HG03280 (cell line): Measurements from ENCODE around the gene ANKS1B.
"Not testable (repeated sequence)": the region's sequence is repeated elsewhere in the genome, so short reads cannot be mapped to it uniquely, and the experiment has no call there.

ENCODE experiments used
- ATAC-seq: cut with Tn5 transposase; IDR thresholded peaks from one replicate; pipeline ENCODE4 v1.9.1; 2021; ENCODE audit warnings: mild to moderate bottlenecking, moderate library complexity; ENCODE audit not compliant: unreplicated experiment

ANKS1B gene

DNA sequence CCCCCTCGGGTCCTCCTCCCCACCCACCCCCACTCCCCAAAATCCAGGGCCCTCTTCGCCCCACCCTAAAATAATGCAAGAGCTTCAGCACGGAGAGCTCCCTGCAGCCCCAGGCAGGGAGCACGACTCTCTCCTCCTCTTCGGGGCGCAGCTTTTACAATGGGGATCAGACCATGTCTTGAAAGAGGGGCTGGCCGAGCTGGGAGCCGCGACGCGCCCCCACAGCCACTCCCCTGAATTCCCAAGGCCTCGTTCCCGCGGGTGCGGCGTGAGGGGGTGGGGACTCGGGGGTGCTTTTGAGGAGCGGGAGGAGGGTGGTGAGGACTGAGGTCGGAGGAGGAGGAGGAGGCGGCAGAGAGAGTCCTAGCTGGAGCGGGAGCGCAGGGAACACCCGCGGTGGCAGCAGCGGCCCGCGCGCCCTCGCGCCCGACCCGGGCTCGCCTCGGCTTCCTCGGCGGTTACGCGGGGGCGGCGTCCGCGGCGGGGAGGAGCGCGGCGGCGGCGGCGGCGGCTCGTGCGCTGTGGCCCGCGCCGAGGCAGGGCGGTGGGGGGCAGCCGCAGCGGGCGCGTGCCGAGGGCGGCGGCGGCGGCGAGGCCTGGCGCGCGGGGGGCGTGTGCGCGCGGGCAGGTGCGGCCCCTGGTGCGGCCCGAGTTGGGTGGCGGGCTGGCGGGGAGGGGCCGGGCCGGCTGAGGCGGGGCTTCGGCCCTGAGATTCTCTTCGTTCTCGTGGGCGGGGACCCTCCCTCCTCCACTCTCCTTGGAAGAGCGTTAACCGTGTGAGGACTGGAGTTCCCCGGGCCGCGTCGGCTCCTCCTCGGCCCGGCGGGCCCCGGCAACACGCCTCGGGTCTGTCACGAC, at the start of gene ANKS1B:
Gene ANKS1B (minus strand): TSS at position 666 of the 858 bp plus-strand sequence. CDS start 699 bp downstream, outside the sequence.
- peak; percentile 68 for ATAC-seq

DNA sequence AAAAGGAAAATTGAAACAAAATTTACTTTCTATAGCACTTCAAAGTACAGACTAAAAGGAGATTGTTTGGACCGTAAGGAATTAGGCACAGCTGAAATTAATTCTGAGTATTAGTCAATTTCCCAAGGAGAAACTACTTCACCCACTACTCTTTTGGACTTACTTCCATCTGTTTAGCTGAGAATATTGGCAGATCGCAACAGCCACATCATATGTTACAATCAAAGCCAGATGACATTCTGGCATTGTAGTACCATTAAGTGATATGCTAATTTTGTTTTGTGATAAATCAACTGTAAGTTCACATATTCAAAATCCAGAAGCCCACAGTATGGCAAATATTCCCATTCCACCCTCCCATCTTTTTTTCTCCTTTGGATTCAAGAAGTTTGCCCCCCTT, 47.1 kb upstream of the ANKS1B start:
- ATAC-seq: no peak

DNA sequence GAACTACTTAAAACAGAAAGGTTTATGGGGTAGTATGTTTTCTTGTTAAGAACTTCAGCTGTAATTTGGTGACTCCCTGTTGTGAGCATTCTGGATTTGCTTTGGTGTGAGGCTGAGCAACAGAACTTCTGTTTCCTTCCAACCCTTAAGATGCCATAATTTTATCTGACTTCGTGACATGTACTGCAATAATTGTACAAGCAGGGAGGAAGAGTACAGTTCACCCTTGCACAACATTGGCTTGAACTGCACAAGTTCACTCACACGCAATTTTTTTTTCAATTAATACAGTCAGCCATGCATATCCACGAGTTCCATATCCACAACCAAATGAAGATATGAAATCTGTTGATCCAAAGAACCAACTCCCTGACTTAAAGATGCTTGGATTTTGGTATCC, 42.9 kb upstream of the ANKS1B start:
- no peak for ATAC-seq

DNA sequence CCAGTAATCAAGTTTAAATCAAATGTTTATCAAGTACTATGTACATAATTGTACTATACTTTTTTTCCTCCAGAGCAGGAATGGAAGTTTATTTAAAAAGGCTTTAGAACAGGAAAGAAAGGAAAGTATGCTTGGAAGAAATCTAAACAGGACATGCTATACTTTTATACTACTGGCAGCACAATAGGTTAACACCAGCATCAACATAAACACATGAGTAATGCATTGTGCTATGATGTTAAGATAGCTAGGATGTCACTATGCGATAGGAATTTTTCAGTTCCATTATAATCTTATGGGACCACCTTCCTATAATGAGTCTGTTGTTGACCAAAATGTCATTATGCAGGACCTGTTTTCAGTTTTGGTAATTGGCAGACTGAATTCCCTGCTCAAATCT, 41.5 kb upstream of the ANKS1B start:
- no peak for ATAC-seq

DNA sequence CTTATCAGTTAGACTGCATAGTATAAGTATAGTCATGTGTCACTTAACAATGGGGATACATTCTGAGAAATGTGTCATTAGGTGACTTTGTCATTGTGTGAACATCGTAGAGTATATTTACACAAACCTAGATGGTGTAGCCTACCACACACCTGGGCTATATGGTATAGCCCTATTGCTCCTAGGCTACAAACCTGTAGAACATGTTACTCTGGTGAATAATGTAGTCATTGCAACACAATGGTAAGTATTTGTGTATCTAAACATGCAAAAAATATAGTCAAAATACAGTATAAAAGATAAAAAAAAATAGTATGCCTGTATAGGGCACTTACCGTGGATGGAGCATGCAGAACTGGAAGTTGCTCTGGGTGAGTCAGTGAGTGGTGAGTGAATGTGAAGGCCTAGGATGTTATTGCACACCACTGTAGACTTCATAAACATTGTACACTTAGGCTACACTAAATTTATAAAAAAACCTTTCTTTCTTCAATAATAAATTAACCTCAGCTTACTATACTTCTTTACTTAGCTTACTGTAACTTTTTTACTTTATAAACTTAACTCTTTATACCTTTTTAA, 40.3 kb upstream of the ANKS1B start:
- no peak for ATAC-seq

DNA sequence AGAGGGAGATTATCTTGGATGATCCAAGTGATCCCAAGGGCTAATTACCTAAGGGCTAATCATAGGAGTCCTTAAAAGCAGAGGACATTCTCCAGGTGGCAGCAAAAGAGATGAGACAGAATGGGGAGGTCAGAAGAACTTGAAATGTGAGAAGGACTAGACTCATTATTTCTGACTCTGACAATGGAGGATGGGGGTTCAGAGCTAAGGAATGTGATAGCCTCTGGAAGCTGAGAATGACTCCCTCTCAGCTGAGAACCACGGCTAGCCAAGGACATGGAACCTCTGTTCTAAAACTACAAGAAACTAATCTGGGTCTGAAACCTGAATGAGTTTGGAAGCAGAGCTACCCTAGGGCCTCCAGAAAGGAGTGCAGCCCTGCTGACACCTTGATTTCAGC, 35.6 kb upstream of the ANKS1B start:
- ATAC-seq: no peak

DNA sequence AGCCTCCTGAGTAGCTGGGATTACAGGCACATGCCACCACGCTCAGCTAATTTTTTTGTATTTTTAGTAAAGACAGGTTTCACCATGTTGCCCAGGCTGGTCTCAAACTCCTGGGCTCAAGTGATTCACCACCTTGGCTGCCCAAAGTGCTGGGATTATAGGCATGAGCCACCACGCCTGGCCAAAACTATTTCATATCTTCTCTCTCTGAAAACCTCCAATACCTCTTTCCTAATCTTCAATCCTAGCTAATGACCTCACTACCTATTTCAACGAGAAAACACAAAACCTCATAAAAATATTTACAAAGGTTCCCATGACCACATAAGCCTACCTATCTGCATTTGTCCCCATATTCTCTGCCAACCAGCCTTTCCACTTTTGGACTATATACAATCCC, 32.3 kb upstream of the ANKS1B start:
- ATAC-seq: no peak

DNA sequence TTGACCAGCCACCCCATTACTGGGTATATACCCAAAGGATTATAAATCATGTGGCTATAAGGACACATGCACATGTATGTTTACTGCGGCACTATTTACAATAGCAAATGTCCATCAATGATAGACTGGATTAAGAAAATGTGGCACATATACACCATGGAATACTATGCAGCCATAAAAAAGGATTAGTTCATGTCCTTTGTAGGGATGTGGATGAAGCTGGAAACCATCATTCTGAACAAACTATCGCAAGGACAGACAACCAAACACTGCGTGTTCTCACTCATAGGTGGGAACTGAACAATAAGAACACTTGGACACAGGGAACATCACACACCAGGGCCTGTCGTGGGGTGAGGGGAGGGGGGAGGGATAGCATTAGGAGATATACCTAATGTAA, 31.6 kb upstream of the ANKS1B start:
- not testable (repeated sequence) for ATAC-seq

DNA sequence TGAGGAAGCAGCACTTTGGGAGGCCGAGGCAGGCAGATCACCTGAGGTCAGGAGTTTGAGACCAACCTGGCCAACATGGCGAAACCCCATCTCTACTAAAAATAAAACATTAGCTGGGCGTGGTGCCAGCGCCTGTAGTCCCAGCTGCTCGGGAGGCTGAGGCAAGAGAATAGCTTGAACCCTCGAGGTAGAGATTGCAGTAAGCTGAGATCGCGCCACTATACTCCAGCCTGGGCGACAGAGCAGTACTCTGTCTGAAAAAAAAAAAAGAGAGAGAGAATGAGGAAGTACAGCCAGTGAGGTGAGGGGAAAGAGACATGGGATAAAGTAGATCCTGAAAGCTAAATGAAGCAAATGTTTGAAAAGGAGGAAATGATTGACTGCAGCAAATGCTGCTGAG, 21.1 kb upstream of the ANKS1B start:
- ATAC-seq: not testable (repeated sequence)

DNA sequence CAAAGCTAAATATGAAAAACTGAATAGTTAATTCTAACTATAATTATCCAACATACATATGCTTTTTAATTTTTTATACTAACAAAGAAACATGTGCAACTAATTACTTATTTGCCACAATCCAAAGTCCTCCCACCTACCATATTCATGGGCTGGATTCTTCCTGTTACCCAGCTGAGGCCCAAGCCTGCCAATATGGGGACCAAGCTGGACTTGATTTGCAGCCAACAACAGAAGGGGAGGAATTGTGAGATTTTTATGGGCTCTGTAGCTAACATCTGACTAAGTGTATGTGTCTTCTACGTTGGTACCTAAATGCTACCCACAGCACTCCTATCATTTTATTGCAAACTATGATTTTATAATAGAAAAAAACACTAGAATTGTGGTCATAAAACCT, 13.1 kb upstream of the ANKS1B start:
- ATAC-seq: no peak

DNA sequence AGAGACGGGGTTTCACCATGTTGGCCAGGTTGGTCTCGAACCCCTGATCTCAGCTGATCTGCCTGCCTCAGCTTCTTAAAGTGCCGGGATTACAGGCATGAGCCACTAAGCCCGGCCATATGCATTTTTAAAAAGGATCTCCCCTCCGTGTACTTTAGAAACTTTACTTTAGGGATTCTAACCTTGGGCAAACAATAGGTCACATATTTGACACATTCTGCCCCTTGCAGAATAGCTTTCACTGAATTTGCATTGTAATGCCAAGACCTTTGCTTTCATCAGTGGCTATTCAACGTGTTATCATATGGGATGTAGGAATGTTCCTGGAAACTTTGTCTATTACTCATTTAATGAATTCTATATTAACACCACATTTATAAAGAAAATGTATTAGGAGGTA, 11.4 kb upstream of the ANKS1B start:
- ATAC-seq: no peak

DNA sequence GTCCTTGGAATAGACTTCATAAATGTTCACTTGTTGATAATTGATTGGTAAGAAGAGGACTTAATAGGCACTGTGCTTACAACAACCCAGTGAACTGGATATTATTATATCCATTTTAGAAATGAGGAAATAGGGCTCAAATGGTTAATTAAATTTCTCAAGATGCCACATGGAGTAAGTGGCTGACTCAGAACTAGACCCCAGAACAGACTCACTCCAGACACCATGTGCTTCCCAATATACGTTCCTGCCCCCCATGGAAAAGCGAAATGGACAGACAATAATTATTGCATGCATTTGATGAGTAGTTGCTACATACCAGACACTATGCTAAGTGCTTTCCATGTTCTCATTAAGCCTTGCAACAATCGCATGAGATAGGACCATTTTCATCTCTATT, 895 bp upstream of the ANKS1B start:
- no peak for ATAC-seq

DNA sequence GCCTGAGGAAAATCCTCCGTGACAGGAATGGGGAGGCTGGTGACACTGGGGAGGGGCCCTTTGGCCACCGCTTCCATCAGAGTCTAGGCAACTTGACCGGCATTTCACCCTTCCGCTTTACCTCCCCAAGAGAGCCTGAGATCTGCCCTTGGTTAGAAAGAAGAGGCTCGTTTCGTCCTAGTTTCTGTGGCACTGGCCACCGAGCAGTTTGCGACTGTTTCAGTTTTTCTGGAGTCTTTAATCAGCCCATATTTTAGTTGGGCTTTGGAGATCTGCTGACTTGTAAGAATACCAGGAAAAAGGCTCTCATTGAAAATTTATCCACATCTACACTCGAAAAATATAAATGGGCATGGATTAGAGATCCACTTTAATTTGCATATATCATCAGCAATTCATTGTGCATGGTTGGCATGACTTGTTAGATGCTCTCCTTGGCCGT, 414 bp upstream of the ANKS1B start:
- ATAC-seq: peak; percentile 42

DNA sequence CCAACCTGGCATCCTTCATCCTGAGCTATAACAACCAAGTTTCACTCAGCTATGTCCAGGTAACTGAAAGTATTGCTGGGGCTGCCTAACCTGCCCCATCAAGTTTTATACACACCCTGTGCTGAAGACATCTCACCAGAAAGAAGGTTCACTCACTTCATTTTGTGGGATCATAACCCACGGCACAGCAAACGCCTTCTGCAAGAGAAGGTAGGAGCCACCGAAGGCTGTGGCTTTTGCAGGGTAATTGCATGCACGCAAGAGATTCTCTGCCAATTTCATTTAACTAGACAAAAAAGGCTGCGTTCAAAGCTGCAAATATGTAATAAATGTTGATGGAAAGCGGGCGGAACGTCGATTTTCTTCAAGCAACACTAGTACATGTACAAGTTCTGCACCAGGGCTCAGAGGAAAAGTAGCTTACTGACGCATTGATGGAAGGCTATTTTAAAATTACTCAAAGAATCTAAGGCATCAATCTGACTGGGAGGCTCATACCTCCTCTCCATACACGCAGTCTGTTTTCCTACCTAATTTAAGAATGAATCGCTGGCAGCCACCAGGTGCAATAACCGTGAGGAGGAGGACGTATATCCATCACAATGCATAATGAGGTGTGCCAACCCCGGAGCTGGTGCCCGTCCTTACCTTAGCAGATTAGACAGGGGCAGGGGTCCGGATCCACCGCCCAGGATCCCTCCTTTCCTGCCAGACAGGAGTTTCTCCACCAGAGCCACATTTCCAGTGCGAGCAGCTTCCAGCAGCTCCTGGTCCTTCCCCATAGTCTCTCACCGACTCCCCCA, 1.1 kb downstream of the ANKS1B start:
- no peak for ATAC-seq

DNA sequence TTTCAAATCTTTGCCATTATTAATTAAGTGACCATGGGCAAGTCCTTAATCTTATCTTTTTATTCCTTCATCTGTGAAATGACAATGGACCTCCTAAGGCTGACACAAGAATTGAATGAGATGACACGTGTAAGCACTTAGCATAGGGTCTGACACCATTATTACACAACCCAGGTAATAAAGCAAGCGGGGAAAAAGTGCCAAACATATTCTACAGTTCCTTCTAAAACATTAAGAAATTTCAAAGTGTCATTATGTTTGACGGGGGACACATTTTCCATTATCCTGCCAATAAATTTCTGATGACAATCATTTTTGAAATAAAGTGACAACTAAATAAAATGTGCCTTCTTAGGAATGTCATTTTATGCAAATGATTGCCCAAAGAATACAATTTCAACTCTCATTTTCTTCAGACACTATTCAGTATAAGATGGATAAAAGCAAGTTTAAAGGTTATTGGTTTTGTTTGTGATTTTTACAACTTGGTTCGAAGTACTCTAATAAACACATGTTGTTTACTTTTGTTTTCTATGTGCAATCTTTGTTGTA, 3.0 kb downstream of the ANKS1B start:
- ATAC-seq: no peak

DNA sequence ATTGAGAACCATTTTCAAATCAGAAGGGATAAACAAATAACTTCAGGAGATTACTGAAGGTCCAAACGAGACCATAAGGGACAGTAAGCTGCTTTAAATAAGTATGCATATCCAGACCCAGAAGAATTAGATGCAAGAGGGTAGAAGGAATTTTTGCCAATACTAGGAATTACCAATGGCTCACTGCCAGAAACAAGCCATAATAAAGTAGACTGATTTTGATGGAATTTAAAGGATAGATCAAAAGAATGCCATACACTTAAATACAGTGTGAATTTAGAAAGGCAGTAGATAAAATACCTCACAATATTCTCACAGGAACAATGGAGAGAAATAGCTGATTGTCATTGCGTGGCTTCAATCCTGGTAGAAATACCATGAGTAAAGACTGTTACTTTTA, 5.3 kb downstream of the ANKS1B start:
- ATAC-seq: no peak

DNA sequence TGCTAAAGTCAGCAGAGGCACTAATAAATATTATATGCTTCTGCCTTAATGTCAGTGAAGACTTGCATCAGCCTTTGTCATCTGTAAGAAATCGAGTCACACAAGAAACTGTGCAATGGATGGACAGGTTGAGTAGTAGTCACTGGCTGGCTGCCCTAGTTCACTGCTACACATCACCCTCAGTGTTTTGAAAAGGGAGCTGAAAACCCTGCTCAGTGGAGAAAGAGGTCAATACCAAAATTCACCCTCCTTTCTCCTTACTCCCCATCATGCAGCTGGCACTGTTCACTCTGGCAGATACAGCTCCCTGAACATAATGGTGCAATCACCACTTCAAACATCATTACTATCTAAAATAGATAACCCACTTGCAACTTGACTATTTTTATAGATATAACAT, 6.6 kb downstream of the ANKS1B start:
- no peak for ATAC-seq

DNA sequence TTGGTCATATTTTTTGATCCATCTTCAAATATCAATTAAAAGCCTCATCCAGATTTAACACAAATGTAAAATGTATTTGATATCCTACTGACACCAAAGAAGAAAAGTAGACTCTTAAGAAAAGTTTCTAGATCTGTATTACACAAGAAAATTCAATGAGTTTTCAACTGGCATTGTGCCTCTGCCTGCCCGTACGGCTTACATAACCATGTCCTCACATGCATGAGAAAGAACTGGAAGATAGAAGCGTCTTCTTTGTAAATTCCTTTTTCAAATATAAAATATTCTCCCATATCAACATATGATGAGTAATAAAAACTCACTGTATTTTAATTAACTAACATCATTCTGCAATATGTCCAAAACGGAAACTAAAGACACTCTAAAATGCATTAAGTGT, 7.2 kb downstream of the ANKS1B start:
- ATAC-seq: no peak

DNA sequence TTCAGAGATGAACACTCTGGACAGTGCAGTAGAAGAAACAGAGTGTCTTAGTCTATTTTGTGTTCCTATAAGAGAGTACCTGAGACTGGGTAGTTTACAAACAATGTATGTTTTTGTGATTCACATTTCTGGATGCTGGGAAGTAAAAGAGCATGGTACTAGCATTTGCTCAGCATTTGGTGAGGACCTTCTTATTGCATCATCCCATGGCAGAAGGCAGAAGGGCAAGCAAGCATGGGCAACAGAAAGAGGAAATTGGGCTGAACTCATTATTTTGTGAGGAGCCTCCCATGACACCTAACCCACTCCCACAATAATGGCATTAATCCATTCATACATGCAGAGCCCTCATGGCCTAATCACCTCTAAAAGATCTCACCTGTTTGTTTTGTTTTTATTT, 8.0 kb downstream of the ANKS1B start:
- no peak for ATAC-seq

DNA sequence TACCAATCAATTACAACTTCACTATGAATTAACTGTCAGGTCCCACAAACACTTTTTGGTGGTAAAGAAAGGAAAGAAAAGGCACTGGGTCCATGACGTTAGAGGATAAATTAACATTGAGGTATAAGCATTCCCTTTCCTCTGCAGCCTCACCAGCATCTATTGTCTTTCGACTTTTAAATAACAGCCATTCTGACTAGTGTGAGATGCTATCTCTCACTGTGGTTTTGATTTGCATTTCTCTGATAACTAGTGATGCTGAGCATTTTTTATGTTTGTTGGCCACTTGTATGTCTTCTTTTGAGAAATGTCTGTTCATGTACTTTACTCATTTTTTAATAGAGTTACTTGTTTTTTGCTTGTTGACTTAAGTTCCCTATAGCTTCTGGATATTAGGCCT, 9.4 kb downstream of the ANKS1B start:
- no peak for ATAC-seq

DNA sequence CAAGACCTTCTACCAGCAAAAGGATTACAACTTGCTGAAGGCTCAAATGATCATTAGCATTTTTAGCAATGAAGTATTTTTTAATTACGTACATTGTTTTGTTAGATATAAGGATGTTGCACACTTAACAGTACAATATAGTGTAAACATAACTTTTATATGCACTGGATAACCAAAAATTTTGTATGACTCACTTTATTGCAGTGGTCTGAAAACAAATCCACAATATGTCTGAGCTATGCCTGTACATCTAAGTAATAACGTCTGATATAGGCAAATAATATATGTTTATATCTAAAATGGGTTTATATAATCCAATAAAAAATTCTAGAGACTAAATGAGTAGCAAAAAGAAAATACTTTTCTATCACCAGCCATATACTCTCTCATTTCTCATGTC, 10.6 kb downstream of the ANKS1B start:
- ATAC-seq: no peak
